Measurements from ENCODE around the gene IGHMBP2. TPM values are rescaled to one million over a fixed set of nuclear protein-coding genes. Genes with fewer than 3 reads are reported as not detected.

IGHMBP2 gene
- total RNA-seq, 1 donor from 2014 or later, result 20.3 TPM

DNA sequence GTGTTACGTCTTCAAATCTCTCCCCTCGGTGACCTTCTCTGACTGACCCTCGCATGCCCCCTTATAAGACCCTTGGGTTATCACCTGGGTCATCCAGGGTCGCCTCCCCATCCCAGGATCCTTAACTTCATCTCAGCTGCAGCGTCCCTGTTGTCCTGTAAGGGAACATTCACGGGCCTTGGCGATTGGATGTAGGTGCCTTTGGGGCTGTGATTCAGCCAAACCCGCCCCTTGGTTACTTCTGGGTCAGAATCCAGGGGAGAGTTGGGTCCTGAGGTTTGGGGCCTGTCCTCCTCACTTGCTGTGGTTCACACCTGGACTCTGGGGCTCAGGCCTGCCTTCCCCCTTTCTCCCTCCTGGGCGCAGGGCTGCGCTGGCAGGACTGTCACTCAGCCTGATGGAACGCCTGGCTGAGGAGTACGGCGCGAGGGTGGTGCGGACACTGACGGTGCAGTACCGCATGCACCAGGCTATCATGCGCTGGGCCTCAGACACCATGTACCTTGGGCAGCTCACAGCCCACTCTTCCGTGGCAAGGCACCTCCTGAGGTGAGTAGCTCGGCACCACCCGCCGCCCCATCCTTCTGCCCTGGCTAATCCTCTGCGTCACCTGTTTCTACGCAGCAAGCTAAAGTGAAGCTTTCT, 29.4 kb downstream of the IGHMBP2 start:
- DNase-seq (no peak), ATAC-seq (no peak)
- Histone ChIP-seq H3K27me3 (no peaks in the 10 kb centered on the region), H3K4me3 (no peak overlapping the region), H3K27ac (no peak overlapping the region), H3K4me1 (no peaks in the 10 kb centered on the region), H3K36me3 (peaks cover 82% of the 10 kb centered on the region), H3K9me3 (no peaks in the 10 kb centered on the region)
- TF ChIP-seq, protein P1, sequence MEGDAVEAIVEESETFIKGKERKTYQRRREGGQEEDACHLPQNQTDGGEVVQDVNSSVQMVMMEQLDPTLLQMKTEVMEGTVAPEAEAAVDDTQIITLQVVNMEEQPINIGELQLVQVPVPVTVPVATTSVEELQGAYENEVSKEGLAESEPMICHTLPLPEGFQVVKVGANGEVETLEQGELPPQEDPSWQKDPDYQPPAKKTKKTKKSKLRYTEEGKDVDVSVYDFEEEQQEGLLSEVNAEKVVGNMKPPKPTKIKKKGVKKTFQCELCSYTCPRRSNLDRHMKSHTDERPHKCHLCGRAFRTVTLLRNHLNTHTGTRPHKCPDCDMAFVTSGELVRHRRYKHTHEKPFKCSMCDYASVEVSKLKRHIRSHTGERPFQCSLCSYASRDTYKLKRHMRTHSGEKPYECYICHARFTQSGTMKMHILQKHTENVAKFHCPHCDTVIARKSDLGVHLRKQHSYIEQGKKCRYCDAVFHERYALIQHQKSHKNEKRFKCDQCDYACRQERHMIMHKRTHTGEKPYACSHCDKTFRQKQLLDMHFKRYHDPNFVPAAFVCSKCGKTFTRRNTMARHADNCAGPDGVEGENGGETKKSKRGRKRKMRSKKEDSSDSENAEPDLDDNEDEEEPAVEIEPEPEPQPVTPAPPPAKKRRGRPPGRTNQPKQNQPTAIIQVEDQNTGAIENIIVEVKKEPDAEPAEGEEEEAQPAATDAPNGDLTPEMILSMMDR (IDR thresholded peaks at IDR 0.05), result no peak
- intact Hi-C loops (cut with DNase I), result no loop called here

DNA sequence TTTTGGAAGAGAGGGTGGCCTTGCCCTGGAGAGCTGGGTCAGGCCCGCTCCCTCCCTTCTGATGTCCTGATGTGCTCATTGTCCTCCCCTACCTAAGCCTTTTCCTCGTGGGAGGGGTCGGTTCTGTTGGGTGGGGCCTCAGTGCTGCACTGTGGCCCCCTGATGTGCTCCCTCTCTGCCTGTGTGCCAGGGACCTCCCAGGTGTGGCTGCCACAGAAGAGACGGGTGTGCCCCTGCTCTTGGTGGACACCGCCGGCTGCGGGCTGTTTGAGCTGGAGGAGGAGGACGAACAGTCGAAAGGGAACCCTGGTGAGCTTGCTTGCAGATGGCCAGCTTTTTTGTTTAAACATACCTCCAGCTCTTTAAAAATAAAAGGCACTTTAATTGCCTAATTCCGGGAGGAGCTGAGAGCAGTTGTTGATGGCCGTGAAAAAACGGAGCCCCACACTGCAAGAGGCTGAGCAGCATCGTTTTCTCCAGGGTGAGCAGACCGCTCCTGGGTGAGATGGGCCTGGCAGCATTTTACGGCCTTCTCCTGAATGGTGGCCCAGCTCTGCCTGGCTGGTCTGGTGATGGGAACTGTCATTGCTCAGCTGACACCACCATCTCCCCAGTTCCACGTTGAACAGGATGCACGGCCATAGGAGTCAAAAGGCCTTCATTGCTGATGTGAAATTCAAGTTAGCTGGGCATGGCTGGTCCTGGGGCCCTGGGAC, 30.1 kb downstream of the IGHMBP2 start:
- Histone ChIP-seq H3K4me1 (no peaks in the 10 kb centered on the region), H3K9me3 (no peaks in the 10 kb centered on the region), H3K27ac (no peak overlapping the region), H3K4me3 (no peak overlapping the region), H3K36me3 (peaks cover 82% of the 10 kb centered on the region), H3K27me3 (no peaks in the 10 kb centered on the region)
- intact Hi-C loops (cut with DNase I), result no loop called here
- DNase-seq (no peak), ATAC-seq (no peak)
- TF ChIP-seq, protein P1 (IDR thresholded peaks at IDR 0.05), result no peak

DNA sequence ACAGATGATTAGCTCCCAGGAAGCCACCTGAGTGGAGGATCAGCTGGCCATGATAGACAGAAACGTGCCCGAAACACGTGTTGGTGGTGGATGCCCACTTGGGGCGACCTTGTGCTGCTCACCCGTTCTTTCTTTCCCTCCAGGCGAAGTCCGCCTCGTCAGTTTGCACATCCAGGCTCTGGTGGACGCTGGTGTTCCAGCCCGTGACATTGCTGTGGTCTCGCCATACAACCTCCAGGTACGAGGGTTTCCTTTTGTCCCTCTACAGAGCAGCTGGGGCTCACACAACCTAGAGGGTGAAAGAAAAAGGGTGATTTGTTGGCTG, 30.6 kb downstream of the IGHMBP2 start:
- Histone ChIP-seq H3K27me3 (no peaks in the 10 kb centered on the region), H3K4me1 (no peaks in the 10 kb centered on the region), H3K36me3 (peaks cover 81% of the 10 kb centered on the region), H3K9me3 (no peaks in the 10 kb centered on the region), H3K4me3 (no peak overlapping the region), H3K27ac (no peak overlapping the region)
- no peak for DNase-seq
- TF ChIP-seq, protein P1 (IDR thresholded peaks at IDR 0.05), result no peak
- intact Hi-C loops (cut with DNase I), result no loop called here
- no peak for ATAC-seq

DNA sequence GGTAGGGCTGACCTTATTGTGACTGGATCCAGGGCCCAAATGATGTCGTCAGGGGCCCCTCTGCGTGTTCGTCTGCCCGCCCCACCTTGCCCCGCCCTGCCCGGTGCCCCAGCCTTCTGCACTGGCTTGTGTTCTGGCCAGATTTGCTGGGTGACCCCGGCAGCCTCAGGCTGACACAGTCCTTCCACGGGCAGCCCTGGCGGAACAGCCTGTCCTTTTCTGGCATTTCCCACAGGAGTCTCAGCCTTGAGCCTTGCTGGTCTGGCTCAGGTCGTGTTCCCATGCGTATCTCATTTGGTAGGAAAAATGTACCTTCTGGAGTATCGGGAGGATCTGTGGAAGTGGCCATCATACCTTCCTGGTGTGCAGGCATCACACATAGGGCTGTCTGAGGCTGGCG, 31.0 kb downstream of the IGHMBP2 start:
- Histone ChIP-seq H3K4me1 (no peaks in the 10 kb centered on the region), H3K9me3 (no peaks in the 10 kb centered on the region), H3K4me3 (no peak overlapping the region), H3K36me3 (peaks cover 81% of the 10 kb centered on the region), H3K27ac (no peak overlapping the region), H3K27me3 (no peaks in the 10 kb centered on the region)
- intact Hi-C loops (cut with DNase I), result no loop called here
- ATAC-seq, result no peak
- TF ChIP-seq, protein P1 (IDR thresholded peaks at IDR 0.05), result no peak
- DNase-seq, result no peak

DNA sequence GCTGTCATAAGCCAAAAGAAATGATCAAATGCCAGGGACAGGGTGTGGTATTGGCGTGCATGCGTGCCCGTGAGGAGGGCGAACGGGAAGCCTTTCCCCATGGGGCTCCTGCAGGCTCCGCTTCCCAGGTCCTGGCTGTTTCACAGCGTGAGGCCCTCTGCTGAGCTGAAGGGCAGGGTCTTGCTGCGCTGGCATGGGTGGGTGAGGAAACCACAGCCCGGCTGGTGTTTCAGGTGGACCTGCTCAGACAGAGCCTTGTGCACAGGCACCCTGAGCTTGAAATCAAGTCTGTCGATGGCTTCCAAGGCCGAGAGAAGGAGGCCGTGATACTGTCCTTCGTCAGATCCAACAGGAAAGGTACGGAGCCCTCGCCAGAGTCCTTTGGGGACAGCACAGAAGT, 31.4 kb downstream of the IGHMBP2 start:
- peaks cover 77% of the 10 kb centered on the region for H3K36me3 ChIP-seq
- H3K4me1 ChIP-seq, result no peaks in the 10 kb centered on the region
- H3K9me3 ChIP-seq, result no peaks in the 10 kb centered on the region
- no peak overlapping the region for H3K4me3 ChIP-seq
- TF ChIP-seq, protein P1 (IDR thresholded peaks at IDR 0.05), result no peak
- DNase-seq, result no peak
- H3K27me3 ChIP-seq, result no peaks in the 10 kb centered on the region
- intact Hi-C loops (cut with DNase I), result no loop called here
- H3K27ac ChIP-seq, result no peak overlapping the region
- no peak for ATAC-seq
